ENCODE results near the gene TMEM229B. TPM values are rescaled to one million over a fixed set of nuclear protein-coding genes. Genes with fewer than 3 reads are reported as not detected.

Gene TMEM229B
- polyA plus RNA-seq, 4 donors = 6.5 to 27.5 (median 11.4) TPM

- no peaks in the 10 kb centered on the region for H3K27me3 ChIP-seq (ENCODE audit: control insufficient read depth in 3 of 3, insufficient read depth in 3 of 3, low read length in 3 of 3)
- 84 to 94% (median 88%) methylated on average over 3 of the region's 3 CpGs for WGBS, 3 donors
- H3K9me3 ChIP-seq (ENCODE audit: control insufficient read depth in 2 of 2, insufficient read depth in 1 of 2, low read depth in 1 of 2, low read length in 1 of 2) = no peaks in the 10 kb centered on the region
- H3K4me3 ChIP-seq (ENCODE audit: low read depth in 1 of 3, low read length in 3 of 3) = no peak overlapping the region
- no peak for FAIRE-seq
- DNase-seq = no peak
- H3K27ac ChIP-seq (ENCODE audit: low read depth in 1 of 3, low read length in 2 of 3) = no peak overlapping the region
- peaks cover 0 to 6% (median 0%) of the 10 kb centered on the region in 3 donors for H3K36me3 ChIP-seq (ENCODE audit: control insufficient read depth in 3 of 3, insufficient read depth in 2 of 3, low read depth in 1 of 3, low read length in 3 of 3)
- peaks cover 0 to 2% (median 0%) of the 10 kb centered on the region in 3 donors for H3K4me1 ChIP-seq (ENCODE audit: control insufficient read depth in 3 of 3, insufficient read depth in 2 of 3, low read depth in 1 of 3, low read length in 2 of 3)
Measured at GRCh38 chr14:67500981-67501380, 12.5 kb upstream of the TMEM229B start.

- H3K4me1 ChIP-seq (ENCODE audit: control insufficient read depth in 3 of 3, insufficient read depth in 2 of 3, low read depth in 1 of 3, low read length in 2 of 3) = peaks cover 0 to 2% (median 0%) of the 10 kb centered on the region in 3 donors
- no peaks in the 10 kb centered on the region for H3K36me3 ChIP-seq (ENCODE audit: control insufficient read depth in 3 of 3, insufficient read depth in 2 of 3, low read depth in 1 of 3, low read length in 3 of 3)
- no peak overlapping the region for H3K4me3 ChIP-seq (ENCODE audit: low read depth in 1 of 3, low read length in 3 of 3)
- DNase-seq (peak in 1 of 2 donors; percentile 12), FAIRE-seq (no peak)
- H3K27me3 ChIP-seq (ENCODE audit: control insufficient read depth in 3 of 3, insufficient read depth in 3 of 3, low read length in 3 of 3) = no peaks in the 10 kb centered on the region
- 38 to 67% (median 47%) methylated on average over 4 of the region's 4 CpGs for WGBS, 3 donors
- H3K27ac ChIP-seq (ENCODE audit: low read depth in 1 of 3, low read length in 2 of 3) = no peak overlapping the region
- peaks cover 0 to 20% of the 10 kb centered on the region in 2 donors for H3K9me3 ChIP-seq (ENCODE audit: control insufficient read depth in 2 of 2, insufficient read depth in 1 of 2, low read depth in 1 of 2, low read length in 1 of 2)
Measured at GRCh38 chr14:67497716-67498115, 9.2 kb upstream of the TMEM229B start.

- H3K4me1 ChIP-seq (ENCODE audit: control insufficient read depth in 3 of 3, insufficient read depth in 2 of 3, low read depth in 1 of 3, low read length in 2 of 3) = peaks cover 0 to 2% (median 0%) of the 10 kb centered on the region in 3 donors
- H3K27ac ChIP-seq (ENCODE audit: low read depth in 1 of 3, low read length in 2 of 3) = no peak overlapping the region
- FAIRE-seq = no peak
- DNase-seq = no peak
- H3K36me3 ChIP-seq (ENCODE audit: control insufficient read depth in 3 of 3, insufficient read depth in 2 of 3, low read depth in 1 of 3, low read length in 3 of 3) = peaks cover 0 to 2% (median 0%) of the 10 kb centered on the region in 3 donors
- no peak overlapping the region for H3K4me3 ChIP-seq (ENCODE audit: low read depth in 1 of 3, low read length in 3 of 3)
- H3K27me3 ChIP-seq (ENCODE audit: control insufficient read depth in 3 of 3, insufficient read depth in 3 of 3, low read length in 3 of 3) = no peaks in the 10 kb centered on the region
- peaks cover 0 to 21% of the 10 kb centered on the region in 2 donors for H3K9me3 ChIP-seq (ENCODE audit: control insufficient read depth in 2 of 2, insufficient read depth in 1 of 2, low read depth in 1 of 2, low read length in 1 of 2)
- WGBS, 3 donors = 84 to 95% (median 92%) methylated on average over 13 of the region's 13 CpGs
Measured at GRCh38 chr14:67497216-67497615, 8.7 kb upstream of the TMEM229B start.

- Histone ChIP-seq H3K36me3 (ENCODE audit: control insufficient read depth in 3 of 3, insufficient read depth in 2 of 3, low read depth in 1 of 3, low read length in 3 of 3) (peaks cover 0 to 3% (median 0%) of the 10 kb centered on the region in 3 donors), H3K4me3 (ENCODE audit: low read depth in 1 of 3, low read length in 3 of 3) (no peak overlapping the region), H3K27ac (ENCODE audit: low read depth in 1 of 3, low read length in 2 of 3) (no peak overlapping the region), H3K4me1 (ENCODE audit: control insufficient read depth in 3 of 3, insufficient read depth in 2 of 3, low read depth in 1 of 3, low read length in 2 of 3) (peaks cover 0 to 2% (median 0%) of the 10 kb centered on the region in 3 donors), H3K9me3 (ENCODE audit: control insufficient read depth in 2 of 2, insufficient read depth in 1 of 2, low read depth in 1 of 2, low read length in 1 of 2) (peaks cover 0 to 21% of the 10 kb centered on the region in 2 donors), H3K27me3 (ENCODE audit: control insufficient read depth in 3 of 3, insufficient read depth in 3 of 3, low read length in 3 of 3) (no peaks in the 10 kb centered on the region)
- 95 to 100% (median 99%) methylated on average over 1 of the region's 1 CpG for WGBS, 3 donors
- FAIRE-seq (no peak), DNase-seq (no peak)
Measured at GRCh38 chr14:67495827-67496226, 7.3 kb upstream of the TMEM229B start.

DNA sequence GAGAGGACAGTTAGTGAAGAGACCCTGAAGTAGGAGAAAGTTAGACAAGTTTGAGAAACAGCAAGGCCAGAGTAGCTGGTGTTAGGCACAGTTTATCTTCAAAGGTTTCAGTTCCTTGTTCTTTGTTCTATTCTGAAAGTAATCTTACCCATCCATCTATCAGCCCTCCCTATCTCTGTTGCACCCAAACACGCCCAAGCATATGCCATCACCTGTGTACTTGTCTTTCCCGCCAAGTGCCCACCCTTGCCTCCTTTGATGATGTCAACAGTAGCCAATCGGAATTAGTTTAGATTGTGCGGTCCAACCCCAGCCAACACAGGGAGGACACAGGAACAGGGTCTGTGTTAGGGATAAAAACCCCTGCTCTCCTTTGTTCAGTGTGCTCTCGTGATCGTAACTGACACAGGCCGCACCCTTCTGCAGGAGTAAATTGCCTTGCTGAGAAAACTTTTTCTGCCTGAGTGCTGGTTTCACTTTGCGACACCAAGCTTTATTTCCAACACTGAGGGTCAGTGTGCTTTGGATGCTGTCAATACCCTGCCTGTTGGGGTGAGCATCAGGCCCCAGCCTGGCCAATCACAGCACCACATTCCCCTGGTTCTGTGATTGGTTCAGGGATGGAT is 4.7 kb upstream of the TMEM229B start:
- no peak overlapping the region for H3K27ac ChIP-seq (ENCODE audit: low read depth in 1 of 3, low read length in 2 of 3)
- DNase-seq (no peak), FAIRE-seq (no peak)

GRCh38 chr14:67492538-67492937 is 4.0 kb upstream of the TMEM229B start:
- peaks cover 0 to 21% of the 10 kb centered on the region in 2 donors for H3K9me3 ChIP-seq (ENCODE audit: control insufficient read depth in 2 of 2, insufficient read depth in 1 of 2, low read depth in 1 of 2, low read length in 1 of 2)
- DNase-seq = no peak
- no peak for FAIRE-seq
- H3K27ac ChIP-seq (ENCODE audit: low read depth in 1 of 3, low read length in 2 of 3) = no peak overlapping the region
- peaks cover 0 to 2% (median 1%) of the 10 kb centered on the region in 3 donors for H3K4me1 ChIP-seq (ENCODE audit: control insufficient read depth in 3 of 3, insufficient read depth in 2 of 3, low read depth in 1 of 3, low read length in 2 of 3)
- 91 to 96% (median 93%) methylated on average over 3 of the region's 3 CpGs for WGBS, 3 donors
- H3K36me3 ChIP-seq (ENCODE audit: control insufficient read depth in 3 of 3, insufficient read depth in 2 of 3, low read depth in 1 of 3, low read length in 3 of 3) = peaks cover 0 to 11% (median 0%) of the 10 kb centered on the region in 3 donors
- no peaks in the 10 kb centered on the region for H3K27me3 ChIP-seq (ENCODE audit: control insufficient read depth in 3 of 3, insufficient read depth in 3 of 3, low read length in 3 of 3)
- no peak overlapping the region for H3K4me3 ChIP-seq (ENCODE audit: low read depth in 1 of 3, low read length in 3 of 3)

More for the DNA sequence above, 4.7 kb upstream of the TMEM229B start:
- Histone ChIP-seq H3K4me1 (ENCODE audit: control insufficient read depth in 3 of 3, insufficient read depth in 2 of 3, low read depth in 1 of 3, low read length in 2 of 3) (peaks cover 0 to 2% (median 2%) of the 10 kb centered on the region in 3 donors), H3K27me3 (ENCODE audit: control insufficient read depth in 3 of 3, insufficient read depth in 3 of 3, low read length in 3 of 3) (no peaks in the 10 kb centered on the region), H3K9me3 (ENCODE audit: control insufficient read depth in 2 of 2, insufficient read depth in 1 of 2, low read depth in 1 of 2, low read length in 1 of 2) (peaks cover 0 to 21% of the 10 kb centered on the region in 2 donors), H3K36me3 (ENCODE audit: control insufficient read depth in 3 of 3, insufficient read depth in 2 of 3, low read depth in 1 of 3, low read length in 3 of 3) (peaks cover 0 to 8% (median 0%) of the 10 kb centered on the region in 3 donors), H3K4me3 (ENCODE audit: low read depth in 1 of 3, low read length in 3 of 3) (no peak overlapping the region)
- WGBS, 3 donors = 94 to 95% (median 95%) methylated on average over 8 of the region's 8 CpGs

DNA sequence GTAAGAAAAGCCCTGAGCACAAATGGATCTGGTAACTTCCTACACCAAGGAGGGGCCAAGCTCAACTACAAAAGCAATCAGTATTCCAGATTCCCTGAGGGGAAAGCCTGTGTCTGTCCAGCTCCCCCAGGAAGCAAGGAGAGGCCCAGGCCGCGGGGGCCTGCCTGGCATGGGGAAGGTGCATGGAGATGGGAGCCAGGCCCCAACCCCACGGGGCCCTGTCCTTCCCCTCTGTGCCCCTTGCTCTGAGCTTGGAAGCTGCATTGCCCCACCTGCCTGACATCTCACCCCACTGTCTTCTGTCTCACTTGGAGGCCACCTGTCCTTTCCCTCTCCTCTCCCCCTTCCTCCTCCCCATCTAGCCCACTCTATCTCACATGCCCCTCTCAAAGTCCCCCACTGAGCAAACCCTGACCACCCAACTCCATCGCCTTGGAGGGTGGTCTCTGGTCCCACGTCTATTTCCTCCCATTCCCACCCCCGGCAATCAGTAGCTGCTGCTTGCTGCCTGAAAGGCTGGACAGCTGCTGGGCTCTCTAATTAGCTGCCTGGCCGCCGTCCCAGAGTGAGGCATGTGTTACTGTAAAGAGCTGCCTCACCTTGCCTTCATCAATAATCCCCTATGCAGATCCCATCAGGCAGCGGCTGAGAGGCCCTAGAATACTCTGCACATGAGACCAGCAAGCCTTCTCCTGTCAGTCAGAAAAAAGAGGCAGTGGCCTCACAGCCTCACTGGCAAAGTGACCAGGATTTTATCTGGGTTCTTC is 3.4 kb upstream of the TMEM229B start:
- Histone ChIP-seq H3K9me3 (ENCODE audit: control insufficient read depth in 2 of 2, insufficient read depth in 1 of 2, low read depth in 1 of 2, low read length in 1 of 2) (peaks cover 0 to 21% of the 10 kb centered on the region in 2 donors), H3K4me1 (ENCODE audit: control insufficient read depth in 3 of 3, insufficient read depth in 2 of 3, low read depth in 1 of 3, low read length in 2 of 3) (peaks cover 0 to 2% (median 0%) of the 10 kb centered on the region in 3 donors), H3K4me3 (ENCODE audit: low read depth in 1 of 3, low read length in 3 of 3) (no peak overlapping the region), H3K36me3 (ENCODE audit: control insufficient read depth in 3 of 3, insufficient read depth in 2 of 3, low read depth in 1 of 3, low read length in 3 of 3) (peaks cover 0 to 14% (median 0%) of the 10 kb centered on the region in 3 donors), H3K27ac (ENCODE audit: low read depth in 1 of 3, low read length in 2 of 3) (no peak overlapping the region), H3K27me3 (ENCODE audit: control insufficient read depth in 3 of 3, insufficient read depth in 3 of 3, low read length in 3 of 3) (no peaks in the 10 kb centered on the region)
- no peak for FAIRE-seq
- WGBS, 3 donors = 57 to 74% (median 66%) methylated on average over 9 of the region's 9 CpGs
- DNase-seq = no peak

- Histone ChIP-seq H3K9me3 (ENCODE audit: control insufficient read depth in 2 of 2, insufficient read depth in 1 of 2, low read depth in 1 of 2, low read length in 1 of 2) (peaks cover 0 to 21% of the 10 kb centered on the region in 2 donors), H3K4me1 (ENCODE audit: control insufficient read depth in 3 of 3, insufficient read depth in 2 of 3, low read depth in 1 of 3, low read length in 2 of 3) (peaks cover 0 to 2% (median 0%) of the 10 kb centered on the region in 3 donors), H3K27me3 (ENCODE audit: control insufficient read depth in 3 of 3, insufficient read depth in 3 of 3, low read length in 3 of 3) (no peaks in the 10 kb centered on the region), H3K4me3 (ENCODE audit: low read depth in 1 of 3, low read length in 3 of 3) (no peak overlapping the region), H3K27ac (ENCODE audit: low read depth in 1 of 3, low read length in 2 of 3) (no peak overlapping the region), H3K36me3 (ENCODE audit: control insufficient read depth in 3 of 3, insufficient read depth in 2 of 3, low read depth in 1 of 3, low read length in 3 of 3) (peaks cover 0 to 19% (median 2%) of the 10 kb centered on the region in 3 donors)
- FAIRE-seq = no peak
- no peak for DNase-seq
- 92 to 98% (median 97%) methylated on average over 3 of the region's 3 CpGs for WGBS, 3 donors
Measured at GRCh38 chr14:67491285-67491684, 2.8 kb upstream of the TMEM229B start.

Data from small intestine (tissue), 7 donors.